DND-41 (cell line): Measurements from ENCODE around the gene ZNF277.

Experiments
- ATAC-seq: fragments of 200-7000 bp; cut with Tn5 transposase; 3 replicates; pipeline ENCODE4 v1.9.1; 2021; ENCODE audit warnings: low read depth; ENCODE audit not compliant: insufficient read depth
- DNase-seq: peaks from one replicate; pipeline ENCODE4 v3.0.0-alpha.2; 2020
- H2AFZ ChIP-seq: 2 replicates; pipeline ENCODE4 v1.6.0; 2012; ENCODE audit warnings: low read depth, low read length
- H3K27ac ChIP-seq: 2 replicates; pipeline ENCODE4 v1.5.1; 2012; ENCODE audit warnings: low read length, inconsistent platforms
- H3K27me3 ChIP-seq: fragments of 200-600 bp; sonication (generic); 2 replicates; pipeline ENCODE4 v1.6.0; 2012; ENCODE audit warnings: low read length, mild to moderate bottlenecking, inconsistent platforms; ENCODE audit not compliant: insufficient read depth, poor library complexity
- H3K36me3 ChIP-seq: 2 replicates; pipeline ENCODE4 v1.5.1; 2012; ENCODE audit warnings: low read length, inconsistent platforms; ENCODE audit not compliant: insufficient read depth
- H3K4me1 ChIP-seq: 2 replicates; pipeline ENCODE4 v1.5.1; 2012; ENCODE audit warnings: mild to moderate bottlenecking, low read length; ENCODE audit not compliant: insufficient read depth
- H3K4me2 ChIP-seq: 2 replicates; pipeline ENCODE4 v1.6.0; 2012; ENCODE audit warnings: mild to moderate bottlenecking, moderate library complexity, low read length, inconsistent platforms; ENCODE audit not compliant: insufficient read depth
- H3K4me3 ChIP-seq, 2 experiments: fragments of 200-600 bp in 1 of 2; shearing (Covaris generic) in 1 of 2; 2 replicates each; pipeline ENCODE4 v1.5.1; 2012 to 2016; ENCODE audit warnings: inconsistent platforms in 2 of 2, low read length in 2 of 2, mild to moderate bottlenecking in 2 of 2, low read depth in 1 of 2, moderate library complexity in 1 of 2
- H3K79me2 ChIP-seq: 2 replicates; pipeline ENCODE4 v1.6.0; 2012; ENCODE audit warnings: low read length, inconsistent platforms; ENCODE audit not compliant: insufficient read depth
- H3K9ac ChIP-seq: 2 replicates; pipeline ENCODE4 v1.6.0; 2012; ENCODE audit warnings: low read depth, mild to moderate bottlenecking, inconsistent platforms, low read length, moderate library complexity
- H3K9me3 ChIP-seq: 2 replicates; pipeline ENCODE4 v1.5.1; 2012; ENCODE audit warnings: low read length, moderate library complexity, mild to moderate bottlenecking, inconsistent platforms; ENCODE audit not compliant: insufficient read depth, severe bottlenecking
- H4K20me1 ChIP-seq: 2 replicates; pipeline ENCODE4 v1.6.0; 2012; ENCODE audit warnings: low read length; ENCODE audit not compliant: insufficient read depth
- CTCF ChIP-seq: IDR thresholded peaks from 2 replicates; pipeline ENCODE4 v1.5.1; 2012; ENCODE audit warnings: borderline replicate concordance, low read length, moderate library complexity, mild to moderate bottlenecking; ENCODE audit not compliant: poor library complexity, severe bottlenecking; ENCODE audit errors: extremely low read depth
- EZH2 ChIP-seq: IDR thresholded peaks from 3 replicates; pipeline ENCODE4 v1.6.1; 2012; ENCODE audit warnings: borderline replicate concordance, low read depth, mild to moderate bottlenecking, moderate library complexity, low read length, inconsistent platforms; ENCODE audit not compliant: severe bottlenecking

Gene ZNF277

DNA sequence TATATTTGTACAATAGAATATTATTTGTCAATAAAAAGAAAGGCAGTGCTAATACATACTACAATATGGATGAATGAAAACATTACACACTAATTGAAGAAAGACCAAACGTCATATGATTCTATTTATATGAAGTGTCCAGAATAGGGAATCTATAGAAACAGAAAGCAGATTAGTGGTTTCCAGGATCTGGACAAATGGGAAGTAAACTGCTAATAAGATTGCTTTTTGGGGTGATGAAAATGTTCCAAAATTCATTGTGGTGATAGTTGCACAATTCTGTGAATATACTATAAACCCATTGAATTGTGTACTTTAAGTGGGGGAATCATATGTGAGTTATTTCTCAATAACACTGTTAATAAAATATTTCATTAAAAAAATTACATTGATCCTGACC, 165.6 kb downstream of the ZNF277 start:
- no peaks in the 10 kb centered on the region for H3K4me1 ChIP-seq
- no peak overlapping the region for H3K27ac ChIP-seq
- no peak overlapping the region for H3K4me3 ChIP-seq
- H3K4me2 ChIP-seq: no peak overlapping the region
- no peaks in the 10 kb centered on the region for H4K20me1 ChIP-seq
- H3K9ac ChIP-seq: no peak overlapping the region
- H3K27me3 ChIP-seq: no peaks in the 10 kb centered on the region
- H2AFZ ChIP-seq: no peak overlapping the region
- TF ChIP-seq CTCF (no peak), EZH2 (no peak)
- DNase-seq (no peak), ATAC-seq (no peak)
- no peaks in the 10 kb centered on the region for H3K79me2 ChIP-seq
- no peaks in the 10 kb centered on the region for H3K9me3 ChIP-seq
- no peaks in the 10 kb centered on the region for H3K36me3 ChIP-seq

DNA sequence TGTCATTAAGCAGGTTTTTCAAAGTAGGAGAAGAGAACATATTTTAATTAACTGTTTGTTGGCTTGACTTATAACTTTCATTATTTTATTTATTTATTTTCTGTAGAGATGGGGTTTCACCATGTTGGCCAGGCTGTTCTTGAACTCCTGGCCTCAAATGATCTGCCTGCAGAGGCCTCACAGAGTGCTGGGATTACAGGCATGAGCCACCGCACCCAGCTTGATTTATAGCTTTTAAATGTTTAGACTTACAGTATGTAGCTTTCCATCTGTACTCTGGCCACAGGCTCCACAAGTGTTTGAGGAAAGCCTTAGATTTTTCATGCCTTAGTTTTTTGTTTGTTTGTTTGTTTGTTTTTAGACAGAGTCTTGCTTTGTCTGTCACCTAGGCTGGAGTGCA, 171.1 kb downstream of the ZNF277 start:
- no peak overlapping the region for H3K4me3 ChIP-seq
- TF ChIP-seq CTCF (no peak), EZH2 (no peak)
- H3K9ac ChIP-seq: no peak overlapping the region
- no peaks in the 10 kb centered on the region for H3K27me3 ChIP-seq
- no peak overlapping the region for H3K4me2 ChIP-seq
- H3K36me3 ChIP-seq: no peaks in the 10 kb centered on the region
- H3K9me3 ChIP-seq: no peaks in the 10 kb centered on the region
- H4K20me1 ChIP-seq: no peaks in the 10 kb centered on the region
- no peak overlapping the region for H3K27ac ChIP-seq
- no peaks in the 10 kb centered on the region for H3K79me2 ChIP-seq
- no peak for DNase-seq
- H2AFZ ChIP-seq: no peak overlapping the region
- ATAC-seq: no peak
- peaks cover 13% of the 10 kb centered on the region for H3K4me1 ChIP-seq

GRCh38 chr7:112381311-112382091, 175.0 kb downstream of the ZNF277 start:
- Histone ChIP-seq H3K9me3 (no peaks in the 10 kb centered on the region), H3K27me3 (no peaks in the 10 kb centered on the region), H3K4me1 (peaks cover 26% of the 10 kb centered on the region), H4K20me1 (no peaks in the 10 kb centered on the region), H3K27ac (no peak overlapping the region), H3K9ac (no peak overlapping the region), H3K79me2 (no peaks in the 10 kb centered on the region), H3K36me3 (no peaks in the 10 kb centered on the region), H2AFZ (no peak overlapping the region), H3K4me3 (no peak overlapping the region), H3K4me2 (peak overlapping the region; percentile 9; the same call in 1 of the 2 replicates)
- TF ChIP-seq CTCF: no peak
- ATAC-seq (peak; percentile 83), DNase-seq (no peak)
